GM12874 (cell line): ENCODE data around the gene PRSS50.

ENCODE experiments used
- TF ChIP-seq, protein P1 (sequence below): IDR thresholded peaks from 2 replicates; pipeline ENCODE4 v1.5.1; 2011; ENCODE audit warnings: low read depth, mild to moderate bottlenecking, control low read depth, low read length, moderate library complexity; ENCODE audit not compliant: insufficient read depth

Gene PRSS50

DNA sequence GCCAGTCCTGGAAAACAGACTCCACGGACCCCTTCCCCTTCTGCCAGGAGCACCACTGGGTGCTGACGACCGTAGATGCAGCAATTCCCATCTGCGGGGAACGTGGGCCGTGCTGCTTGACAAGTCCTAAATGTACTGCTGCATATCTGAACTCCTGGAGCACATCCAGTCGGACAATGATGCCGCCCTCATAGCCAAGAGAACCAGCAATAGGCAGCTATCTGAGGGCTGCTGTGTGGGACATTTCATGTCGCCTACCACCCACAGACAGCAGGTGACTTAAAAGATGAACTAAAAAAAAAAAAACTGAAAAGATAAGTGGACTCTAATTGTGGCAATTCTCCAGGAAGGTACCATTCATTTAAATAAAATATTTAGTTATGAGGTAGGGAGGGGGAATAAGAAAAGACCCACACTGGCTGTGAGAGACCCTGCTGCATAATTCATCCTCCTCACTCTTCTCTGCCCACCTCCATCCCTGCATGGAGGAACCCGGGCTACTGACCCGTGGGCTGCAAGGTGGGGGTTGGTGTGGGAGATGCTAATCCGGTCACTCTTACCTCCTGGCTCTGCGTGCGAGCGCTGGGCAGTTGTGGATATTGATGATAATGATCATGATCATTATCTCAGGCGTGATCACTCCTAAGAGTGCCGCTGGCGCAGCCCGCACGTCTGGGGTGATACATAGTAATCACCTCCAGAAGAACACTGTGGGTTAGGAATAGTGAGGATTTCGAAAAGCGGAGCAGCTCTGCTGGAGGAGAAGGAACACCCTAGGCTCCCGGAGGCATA lies 52.5 kb downstream of the PRSS50 start:
- TF ChIP-seq, protein P1, sequence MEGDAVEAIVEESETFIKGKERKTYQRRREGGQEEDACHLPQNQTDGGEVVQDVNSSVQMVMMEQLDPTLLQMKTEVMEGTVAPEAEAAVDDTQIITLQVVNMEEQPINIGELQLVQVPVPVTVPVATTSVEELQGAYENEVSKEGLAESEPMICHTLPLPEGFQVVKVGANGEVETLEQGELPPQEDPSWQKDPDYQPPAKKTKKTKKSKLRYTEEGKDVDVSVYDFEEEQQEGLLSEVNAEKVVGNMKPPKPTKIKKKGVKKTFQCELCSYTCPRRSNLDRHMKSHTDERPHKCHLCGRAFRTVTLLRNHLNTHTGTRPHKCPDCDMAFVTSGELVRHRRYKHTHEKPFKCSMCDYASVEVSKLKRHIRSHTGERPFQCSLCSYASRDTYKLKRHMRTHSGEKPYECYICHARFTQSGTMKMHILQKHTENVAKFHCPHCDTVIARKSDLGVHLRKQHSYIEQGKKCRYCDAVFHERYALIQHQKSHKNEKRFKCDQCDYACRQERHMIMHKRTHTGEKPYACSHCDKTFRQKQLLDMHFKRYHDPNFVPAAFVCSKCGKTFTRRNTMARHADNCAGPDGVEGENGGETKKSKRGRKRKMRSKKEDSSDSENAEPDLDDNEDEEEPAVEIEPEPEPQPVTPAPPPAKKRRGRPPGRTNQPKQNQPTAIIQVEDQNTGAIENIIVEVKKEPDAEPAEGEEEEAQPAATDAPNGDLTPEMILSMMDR, result no peak

DNA sequence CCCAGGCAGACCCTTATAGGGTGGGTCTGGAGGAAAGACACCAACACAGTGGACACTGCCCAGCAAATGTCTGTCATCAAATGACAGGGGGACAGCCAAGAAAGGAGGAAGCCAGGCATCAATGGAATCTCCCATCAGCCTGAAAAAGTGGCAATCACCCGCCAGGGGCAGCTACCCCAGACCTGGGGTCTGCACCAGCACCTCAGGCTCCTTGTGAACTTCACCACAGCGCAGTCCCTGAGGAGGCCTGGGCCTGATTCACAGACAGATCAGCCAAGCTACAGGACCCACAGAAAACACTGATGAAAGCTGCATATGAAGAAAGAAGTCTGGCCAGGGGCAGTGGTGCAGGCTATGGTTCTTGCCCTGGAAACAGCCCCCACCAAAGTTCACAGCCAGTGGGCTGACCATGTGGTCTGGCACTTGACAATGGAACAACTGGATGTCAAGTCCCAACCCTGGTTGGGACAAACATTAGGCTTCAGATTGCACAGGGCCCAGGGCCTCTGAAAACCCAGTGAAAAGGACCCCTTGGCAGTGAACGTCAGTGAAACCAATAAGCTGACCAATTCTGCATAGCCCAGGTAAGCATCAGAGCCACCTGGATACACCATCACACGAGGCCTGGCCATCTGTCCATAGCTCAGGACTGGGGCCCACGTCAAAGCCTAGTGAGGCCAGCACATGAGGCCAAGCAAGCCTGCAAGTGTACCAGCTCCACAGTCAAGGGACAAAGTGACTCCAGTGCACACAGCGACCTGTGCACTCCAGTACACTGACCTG lies 53.3 kb downstream of the PRSS50 start:
- TF ChIP-seq, protein P1, result no peak

DNA sequence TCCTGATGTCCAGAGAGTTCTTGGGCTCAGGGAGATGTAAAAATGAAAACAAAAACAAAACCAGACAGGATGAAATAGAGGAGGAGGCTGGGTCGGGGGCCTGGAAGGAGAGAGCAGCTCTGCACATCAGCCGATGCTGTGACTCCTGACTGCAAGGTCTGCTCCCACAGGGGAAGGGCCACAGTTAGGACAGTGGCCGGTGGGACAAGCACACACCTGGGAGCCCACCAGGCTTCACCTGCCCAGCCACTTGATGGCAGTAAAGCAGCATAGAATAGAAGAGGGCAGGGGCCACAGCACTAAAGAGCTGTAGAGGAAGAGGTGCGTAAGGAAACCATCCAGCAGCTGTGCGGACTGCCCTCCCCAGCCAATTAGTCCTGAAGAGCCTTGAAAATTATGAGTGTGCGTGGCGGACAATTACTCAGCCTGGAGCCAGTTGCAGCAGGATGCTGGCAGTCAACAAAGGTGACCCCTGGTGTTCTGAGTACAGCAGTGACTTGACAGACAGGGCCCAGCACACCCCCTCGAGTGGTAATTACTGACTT lies 54.0 kb downstream of the PRSS50 start:
- TF ChIP-seq, protein P1, result no peak

DNA sequence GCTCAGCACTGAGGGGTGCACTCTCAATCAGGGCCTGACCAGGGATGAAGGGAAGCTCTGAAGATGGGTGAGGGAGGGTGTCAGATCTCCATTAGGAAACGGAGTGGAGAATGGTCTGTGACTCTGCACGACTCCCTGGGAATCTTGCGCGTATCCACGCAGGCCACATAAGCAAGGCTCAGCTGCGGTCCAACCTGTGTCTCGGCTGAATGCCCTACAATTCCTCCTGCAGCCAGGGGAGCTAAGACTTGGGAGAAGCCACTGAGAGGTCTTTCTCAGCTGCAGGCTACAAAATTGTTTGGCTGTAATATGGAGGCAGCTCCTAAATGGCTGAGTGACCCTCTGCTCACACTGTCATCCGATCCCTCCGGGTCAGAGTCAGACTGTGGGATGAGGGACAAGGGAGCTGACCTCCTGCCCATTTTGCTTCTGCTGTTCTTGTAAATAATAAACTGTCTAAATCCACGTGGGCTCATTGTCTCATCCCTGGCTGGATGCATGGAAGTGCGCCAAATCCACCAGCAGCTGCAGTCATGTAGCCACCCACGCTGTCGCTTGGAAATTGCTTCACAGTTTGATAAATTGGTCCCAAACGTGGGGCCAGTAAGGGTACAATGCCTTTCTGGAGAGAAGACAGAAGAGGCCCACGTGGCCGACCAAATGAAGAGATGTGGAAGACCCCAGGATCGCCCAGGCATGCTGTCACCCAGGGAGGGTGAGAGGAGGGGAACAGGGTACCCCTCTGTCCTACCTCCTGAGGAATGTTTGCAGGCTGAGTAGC lies 54.7 kb downstream of the PRSS50 start:
- TF ChIP-seq, protein P1, result no peak
